ENCODE results near the gene ARHGAP27. TPM values are rescaled to one million over a fixed set of nuclear protein-coding genes. Genes with fewer than 3 reads are reported as not detected.

The ARHGAP27 gene
- total and polyA plus RNA-seq, 8 donors = 3.1 to 22.4 (median 7.4) TPM

GRCh38 chr17:45440161-45440778, 7.6 kb upstream of the ARHGAP27 start:
- Histone ChIP-seq H3K4me1 (no peaks in the 10 kb centered on the region), H3K36me3 (peaks cover 0 to 5% (median 0%) of the 10 kb centered on the region in 3 donors), H3K9me3 (no peaks in the 10 kb centered on the region), H3K4me3 (no peak overlapping the region), H3K27me3 (no peaks in the 10 kb centered on the region), H3K27ac (peak overlapping the region in 1 of 4 donors; percentile 50)
- ATAC-seq (peak; percentile 17 to 68 (median 41)), DNase-seq (no peak), FAIRE-seq (no peak)
- intact Hi-C loops (cut with DNase I) = no loop called here
- 48 to 56% methylated on average over 10 of the region's 10 CpGs for WGBS, 2 donors
- no peak for TF ChIP-seq CTCF (IDR thresholded peaks at IDR 0.05)

- WGBS, 2 donors = 94% methylated on average over 11 of the region's 11 CpGs
- FAIRE-seq (no peak), ATAC-seq (peak in 3 of 4 donors; percentile 22 to 33 (median 23)), DNase-seq (peak in 1 of 6 donors; percentile 48)
- intact Hi-C loops (cut with DNase I) = no loop called here
- H3K36me3 ChIP-seq = peaks cover 0 to 5% (median 0%) of the 10 kb centered on the region in 3 donors
- no peaks in the 10 kb centered on the region for H3K27me3 ChIP-seq
- no peak for TF ChIP-seq CTCF (IDR thresholded peaks at IDR 0.05)
- H3K9me3 ChIP-seq = no peaks in the 10 kb centered on the region
- H3K27ac ChIP-seq = no peak overlapping the region
- no peak overlapping the region for H3K4me3 ChIP-seq
- no peaks in the 10 kb centered on the region for H3K4me1 ChIP-seq
These were observed 6.4 kb upstream of the ARHGAP27 start for GRCh38 chr17:45438931-45439610.

DNA sequence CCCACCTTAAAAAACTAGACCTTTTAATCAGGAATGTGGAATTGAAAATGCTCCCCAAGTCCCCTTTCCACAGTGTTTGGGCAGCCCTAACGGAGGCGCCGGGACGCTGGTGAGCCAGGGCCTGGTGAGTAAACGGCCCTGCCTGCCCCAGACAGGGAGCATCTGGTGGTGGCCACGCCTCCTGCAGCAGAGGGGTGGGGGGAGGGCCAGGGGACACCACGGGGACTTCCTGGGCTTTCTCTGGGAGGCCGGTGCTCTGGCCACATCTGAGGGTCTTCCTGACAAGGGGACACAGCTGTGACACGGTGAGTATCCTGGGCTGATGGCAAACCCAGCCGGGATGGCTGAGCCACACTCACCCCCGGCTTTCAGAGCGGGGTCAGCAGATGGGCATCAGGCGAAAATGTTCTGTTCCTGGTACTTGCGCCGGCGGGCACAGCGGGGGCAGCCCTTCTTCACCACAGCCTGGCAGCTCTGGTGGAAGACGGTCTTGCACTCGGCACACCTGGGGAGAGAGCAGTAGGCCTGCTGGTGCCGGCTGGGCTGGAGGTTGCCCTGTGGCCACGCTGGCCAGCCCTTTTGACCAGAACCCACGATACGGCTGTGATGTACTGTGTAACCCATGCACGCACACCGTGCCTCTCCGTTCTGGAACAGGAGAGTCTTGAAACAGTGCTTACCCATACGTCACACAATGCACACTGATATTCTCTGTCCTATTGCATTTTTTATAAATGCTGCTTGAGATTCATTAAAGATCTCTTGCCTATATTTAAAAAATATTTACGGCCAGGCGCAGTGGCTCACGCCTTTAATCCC, 5.0 kb upstream of the ARHGAP27 start:
- FAIRE-seq (no peak), DNase-seq (peak in 1 of 6 donors; percentile 35)

GRCh38 chr17:45436625-45437464, 4.2 kb upstream of the ARHGAP27 start:
- no peak for DNase-seq
- intact Hi-C loops (cut with DNase I) = no loop called here
- Histone ChIP-seq H3K9me3 (no peaks in the 10 kb centered on the region), H3K36me3 (peaks cover 0 to 5% (median 0%) of the 10 kb centered on the region in 3 donors), H3K27ac (no peak overlapping the region), H3K4me3 (no peak overlapping the region), H3K27me3 (no peaks in the 10 kb centered on the region), H3K4me1 (no peaks in the 10 kb centered on the region)
- 88 to 94% methylated on average over 23 of the region's 23 CpGs for WGBS, 2 donors
- TF ChIP-seq CTCF (IDR thresholded peaks at IDR 0.05) = no peak
- no peak for FAIRE-seq
- no peak for ATAC-seq

More for the DNA sequence above, 5.0 kb upstream of the ARHGAP27 start:
- 88 to 89% methylated on average over 29 to 30 of the region's 30 CpGs for WGBS, 2 donors
- H3K27me3 ChIP-seq = no peaks in the 10 kb centered on the region
- no peak overlapping the region for H3K27ac ChIP-seq
- no peak for ATAC-seq
- no peak for TF ChIP-seq CTCF (IDR thresholded peaks at IDR 0.05)
- no peak overlapping the region for H3K4me3 ChIP-seq
- peaks cover 0 to 5% (median 0%) of the 10 kb centered on the region in 3 donors for H3K36me3 ChIP-seq
- H3K4me1 ChIP-seq = no peaks in the 10 kb centered on the region
- intact Hi-C loops (cut with DNase I) = no loop called here
- H3K9me3 ChIP-seq = no peaks in the 10 kb centered on the region

Data from pancreas (tissue), 10 donors.